ENCODE data around the gene ST3GAL4. TPM values are rescaled to one million over a fixed set of nuclear protein-coding genes. Genes with fewer than 3 reads are reported as not detected.

ST3GAL4 gene
- total RNA-seq, 1 experiment from 2014 or later: 13.1 TPM

GRCh38 chr11:126421271-126421671 is 65.8 kb downstream of the ST3GAL4 start (continued):
- TF ChIP-seq, protein P1, sequence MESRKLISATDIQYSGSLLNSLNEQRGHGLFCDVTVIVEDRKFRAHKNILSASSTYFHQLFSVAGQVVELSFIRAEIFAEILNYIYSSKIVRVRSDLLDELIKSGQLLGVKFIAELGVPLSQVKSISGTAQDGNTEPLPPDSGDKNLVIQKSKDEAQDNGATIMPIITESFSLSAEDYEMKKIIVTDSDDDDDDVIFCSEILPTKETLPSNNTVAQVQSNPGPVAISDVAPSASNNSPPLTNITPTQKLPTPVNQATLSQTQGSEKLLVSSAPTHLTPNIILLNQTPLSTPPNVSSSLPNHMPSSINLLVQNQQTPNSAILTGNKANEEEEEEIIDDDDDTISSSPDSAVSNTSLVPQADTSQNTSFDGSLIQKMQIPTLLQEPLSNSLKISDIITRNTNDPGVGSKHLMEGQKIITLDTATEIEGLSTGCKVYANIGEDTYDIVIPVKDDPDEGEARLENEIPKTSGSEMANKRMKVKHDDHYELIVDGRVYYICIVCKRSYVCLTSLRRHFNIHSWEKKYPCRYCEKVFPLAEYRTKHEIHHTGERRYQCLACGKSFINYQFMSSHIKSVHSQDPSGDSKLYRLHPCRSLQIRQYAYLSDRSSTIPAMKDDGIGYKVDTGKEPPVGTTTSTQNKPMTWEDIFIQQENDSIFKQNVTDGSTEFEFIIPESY (IDR thresholded peaks at IDR 0.05; ENCODE audit: extremely low read depth, insufficient replicate concordance, low read length): no peak
- TF ChIP-seq FOSL1 (IDR thresholded peaks at IDR 0.05; ENCODE audit: low read depth): no peak
- no peak for TF ChIP-seq POLR2A (IDR thresholded peaks at IDR 0.05; ENCODE audit: borderline replicate concordance, extremely low read depth, insufficient read depth, insufficient read length)
- TF ChIP-seq TCF7L2 (IDR thresholded peaks at IDR 0.05; ENCODE audit: borderline replicate concordance, extremely low read depth, insufficient read depth, insufficient read length): no peak
- no peak for TF ChIP-seq RAD21 (IDR thresholded peaks at IDR 0.05; ENCODE audit: low read depth)
- TF ChIP-seq ELF1 (IDR thresholded peaks at IDR 0.05; ENCODE audit: borderline replicate concordance, low read depth): no peak
- TF ChIP-seq, protein P2, sequence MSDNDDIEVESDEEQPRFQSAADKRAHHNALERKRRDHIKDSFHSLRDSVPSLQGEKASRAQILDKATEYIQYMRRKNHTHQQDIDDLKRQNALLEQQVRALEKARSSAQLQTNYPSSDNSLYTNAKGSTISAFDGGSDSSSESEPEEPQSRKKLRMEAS (IDR thresholded peaks at IDR 0.05): no peak
- no peak for TF ChIP-seq CBX3 (IDR thresholded peaks at IDR 0.05; ENCODE audit: low read depth)
- TF ChIP-seq, protein P3, sequence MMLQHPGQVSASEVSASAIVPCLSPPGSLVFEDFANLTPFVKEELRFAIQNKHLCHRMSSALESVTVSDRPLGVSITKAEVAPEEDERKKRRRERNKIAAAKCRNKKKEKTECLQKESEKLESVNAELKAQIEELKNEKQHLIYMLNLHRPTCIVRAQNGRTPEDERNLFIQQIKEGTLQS (IDR thresholded peaks at IDR 0.05): no peak
- TF ChIP-seq, protein P4, sequence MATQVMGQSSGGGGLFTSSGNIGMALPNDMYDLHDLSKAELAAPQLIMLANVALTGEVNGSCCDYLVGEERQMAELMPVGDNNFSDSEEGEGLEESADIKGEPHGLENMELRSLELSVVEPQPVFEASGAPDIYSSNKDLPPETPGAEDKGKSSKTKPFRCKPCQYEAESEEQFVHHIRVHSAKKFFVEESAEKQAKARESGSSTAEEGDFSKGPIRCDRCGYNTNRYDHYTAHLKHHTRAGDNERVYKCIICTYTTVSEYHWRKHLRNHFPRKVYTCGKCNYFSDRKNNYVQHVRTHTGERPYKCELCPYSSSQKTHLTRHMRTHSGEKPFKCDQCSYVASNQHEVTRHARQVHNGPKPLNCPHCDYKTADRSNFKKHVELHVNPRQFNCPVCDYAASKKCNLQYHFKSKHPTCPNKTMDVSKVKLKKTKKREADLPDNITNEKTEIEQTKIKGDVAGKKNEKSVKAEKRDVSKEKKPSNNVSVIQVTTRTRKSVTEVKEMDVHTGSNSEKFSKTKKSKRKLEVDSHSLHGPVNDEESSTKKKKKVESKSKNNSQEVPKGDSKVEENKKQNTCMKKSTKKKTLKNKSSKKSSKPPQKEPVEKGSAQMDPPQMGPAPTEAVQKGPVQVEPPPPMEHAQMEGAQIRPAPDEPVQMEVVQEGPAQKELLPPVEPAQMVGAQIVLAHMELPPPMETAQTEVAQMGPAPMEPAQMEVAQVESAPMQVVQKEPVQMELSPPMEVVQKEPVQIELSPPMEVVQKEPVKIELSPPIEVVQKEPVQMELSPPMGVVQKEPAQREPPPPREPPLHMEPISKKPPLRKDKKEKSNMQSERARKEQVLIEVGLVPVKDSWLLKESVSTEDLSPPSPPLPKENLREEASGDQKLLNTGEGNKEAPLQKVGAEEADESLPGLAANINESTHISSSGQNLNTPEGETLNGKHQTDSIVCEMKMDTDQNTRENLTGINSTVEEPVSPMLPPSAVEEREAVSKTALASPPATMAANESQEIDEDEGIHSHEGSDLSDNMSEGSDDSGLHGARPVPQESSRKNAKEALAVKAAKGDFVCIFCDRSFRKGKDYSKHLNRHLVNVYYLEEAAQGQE (IDR thresholded peaks at IDR 0.05; ENCODE audit: low read depth): no peak
- no peak for TF ChIP-seq EGR1 (IDR thresholded peaks at IDR 0.05; ENCODE audit: low read depth)

Measured in HCT116 (cell line).